Activated CD8-positive, alpha-beta memory T cell treated with anti-CD3 and anti-CD28 coated beads for 36 hours (primary cell): ENCODE measurements around the gene NEUROD2. TPM values are rescaled to one million over a fixed set of nuclear protein-coding genes. Genes with fewer than 3 reads are reported as not detected.

Source experiments
- CTCF ChIA-PET: fragments of 350-600 bp; sonication (Branson Sonifier 250); formaldehyde crosslinking; loops from one replicate; lab custom pipeline; 2021; ENCODE audit warnings: antibody characterized with exemption; lab: Charles Lee
- POLR2A ChIA-PET: fragments of 350-600 bp; sonication (Branson Sonifier 250); formaldehyde crosslinking; loops from one replicate; lab custom pipeline; 2021; ENCODE audit warnings: antibody characterized with exemption; lab: Charles Lee
- total RNA-seq, 2 experiments: library from RNA; stranded (reverse); gene quantifications; one replicate each; pipeline ENCODE4 v1.2.3, GENCODE V29; 2021

Gene NEUROD2
- total RNA-seq, 2 experiments from 2014 or later = not detected

DNA sequence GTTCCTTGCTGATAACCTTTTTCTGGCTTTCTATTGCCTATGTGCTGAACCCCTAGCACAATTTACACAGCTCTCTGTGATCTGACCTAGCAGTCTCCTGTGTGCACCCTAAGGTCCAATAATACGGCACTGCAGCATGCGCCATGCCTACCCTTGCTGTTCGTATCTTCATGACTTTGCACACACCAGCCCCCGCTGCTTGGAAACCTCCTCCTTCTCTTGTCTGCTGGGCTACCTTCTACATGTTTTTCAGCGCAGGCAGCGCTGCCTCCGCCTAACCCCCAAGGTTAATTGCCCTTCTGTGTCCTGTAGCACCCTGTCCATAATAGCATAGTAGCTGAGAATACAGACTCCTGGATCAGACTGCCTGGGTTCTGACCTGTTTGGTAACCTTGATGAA lies 30.6 kb upstream of the NEUROD2 start:
- CTCF ChIA-PET = interaction anchor here (0.9 to 3.7 kb wide), 6 partner anchors 10 to 19 kb away, joined by 4 to 16 read pairs (median 8); no protein-coding TSS in a partner anchor

DNA sequence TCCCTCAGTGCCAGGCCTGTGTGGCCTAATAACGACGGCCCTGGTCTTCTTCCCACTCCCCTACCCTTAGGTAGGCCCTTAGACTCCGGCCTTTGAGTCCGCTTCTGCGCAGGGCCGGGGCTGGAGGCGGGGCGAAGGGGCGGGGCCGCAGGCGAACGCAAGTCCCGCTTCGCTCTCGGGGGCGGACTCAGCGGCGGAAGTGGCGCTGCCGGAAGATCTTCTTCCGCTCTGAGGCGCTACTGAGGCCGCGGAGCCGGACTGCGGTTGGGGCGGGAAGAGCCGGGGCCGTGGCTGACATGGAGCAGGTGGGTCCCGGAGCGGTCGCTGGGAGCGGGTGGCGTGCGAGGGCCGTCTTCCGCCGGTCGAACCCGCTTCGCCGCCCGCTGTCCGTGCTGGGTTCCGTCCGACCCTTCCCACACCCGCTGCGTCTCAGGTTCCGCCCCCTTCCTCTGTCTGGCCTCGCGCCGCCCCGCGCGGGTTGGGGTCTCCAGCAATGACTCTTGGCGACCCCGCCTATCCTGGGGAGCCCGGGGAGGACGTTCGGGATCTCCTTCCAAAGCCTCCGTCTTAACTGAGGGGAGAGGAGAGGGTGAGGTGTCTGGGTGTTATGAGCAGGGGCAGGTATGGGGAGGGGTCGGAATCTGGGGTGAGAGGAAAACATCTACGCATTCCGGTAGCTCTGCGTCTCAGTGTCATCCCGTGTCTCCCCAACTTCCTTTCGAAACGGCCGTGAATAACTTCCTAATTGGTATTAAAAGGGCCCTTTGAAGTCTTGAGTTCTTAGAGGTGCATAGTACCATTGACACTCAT lies 29.4 kb upstream of the NEUROD2 start, which contains the start of gene STARD3:
Gene STARD3, plus strand, starts transcription at position 218 of the 810 bp plus-strand sequence. CDS start 16,388 bp downstream, outside the sequence.
- ChIA-PET POLR2A (interaction anchor here (0.9 kb wide), 1 partner anchor 51 kb away, joined by 5 read pairs; the partner anchor contains the start of gene PGAP3), CTCF (interaction anchor here (0.9 to 3.7 kb wide), 6 partner anchors 13 to 20 kb away, joined by 3 to 16 read pairs (median 8); no protein-coding TSS in a partner anchor)

More for the DNA sequence above, 30.6 kb upstream of the NEUROD2 start:
- POLR2A ChIA-PET = interaction anchor here (0.5 to 0.9 kb wide), 2 partner anchors 49 to 136 kb away, joined by 4 to 5 read pairs; partner anchors contain the start of gene PGAP3

DNA sequence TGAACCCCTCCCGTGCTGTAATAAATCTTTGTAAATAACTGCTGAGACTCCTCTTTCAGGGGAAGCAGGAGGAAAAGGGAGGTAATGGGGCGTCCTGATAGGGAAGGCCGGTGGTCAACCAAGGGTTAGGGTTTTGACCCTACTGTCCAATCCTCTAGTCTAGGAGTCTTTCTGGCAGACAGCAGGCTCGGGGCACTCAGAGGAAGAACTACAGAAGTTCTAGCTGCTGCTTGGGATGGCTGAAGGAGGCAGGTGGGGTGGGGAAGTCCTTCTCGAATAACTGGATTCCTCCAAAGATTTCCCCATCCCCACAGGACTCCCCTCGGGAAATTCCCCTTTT lies 28.8 kb upstream of the NEUROD2 start:
- ChIA-PET POLR2A (no interaction called here), CTCF (interaction anchor here (1.2 to 2.8 kb wide), 2 partner anchors 13 to 17 kb away, joined by 3 to 16 read pairs; no protein-coding TSS in a partner anchor)

DNA sequence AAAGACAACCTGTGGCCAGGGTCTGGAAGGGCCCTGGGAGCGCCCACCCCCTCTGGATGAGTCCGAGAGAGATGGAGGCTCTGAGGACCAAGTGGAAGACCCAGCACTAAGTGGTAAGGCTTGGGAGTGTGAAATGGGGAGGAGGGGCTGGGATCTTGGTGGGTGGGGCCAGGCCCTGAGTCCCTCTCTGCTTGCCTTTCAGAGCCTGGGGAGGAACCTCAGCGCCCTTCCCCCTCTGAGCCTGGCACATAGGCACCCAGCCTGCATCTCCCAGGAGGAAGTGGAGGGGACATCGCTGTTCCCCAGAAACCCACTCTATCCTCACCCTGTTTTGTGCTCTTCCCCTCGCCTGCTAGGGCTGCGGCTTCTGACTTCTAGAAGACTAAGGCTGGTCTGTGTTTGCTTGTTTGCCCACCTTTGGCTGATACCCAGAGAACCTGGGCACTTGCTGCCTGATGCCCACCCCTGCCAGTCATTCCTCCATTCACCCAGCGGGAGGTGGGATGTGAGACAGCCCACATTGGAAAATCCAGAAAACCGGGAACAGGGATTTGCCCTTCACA lies 28.0 kb upstream of the NEUROD2 start:
- CTCF ChIA-PET = interaction anchor here (1.0 to 3.7 kb wide), 6 partner anchors 12 to 19 kb away, joined by 3 to 19 read pairs (median 11); no protein-coding TSS in a partner anchor
- POLR2A ChIA-PET = interaction anchor here (0.7 kb wide), 1 partner anchor 17 kb away, joined by 3 read pairs; no protein-coding TSS in a partner anchor

DNA sequence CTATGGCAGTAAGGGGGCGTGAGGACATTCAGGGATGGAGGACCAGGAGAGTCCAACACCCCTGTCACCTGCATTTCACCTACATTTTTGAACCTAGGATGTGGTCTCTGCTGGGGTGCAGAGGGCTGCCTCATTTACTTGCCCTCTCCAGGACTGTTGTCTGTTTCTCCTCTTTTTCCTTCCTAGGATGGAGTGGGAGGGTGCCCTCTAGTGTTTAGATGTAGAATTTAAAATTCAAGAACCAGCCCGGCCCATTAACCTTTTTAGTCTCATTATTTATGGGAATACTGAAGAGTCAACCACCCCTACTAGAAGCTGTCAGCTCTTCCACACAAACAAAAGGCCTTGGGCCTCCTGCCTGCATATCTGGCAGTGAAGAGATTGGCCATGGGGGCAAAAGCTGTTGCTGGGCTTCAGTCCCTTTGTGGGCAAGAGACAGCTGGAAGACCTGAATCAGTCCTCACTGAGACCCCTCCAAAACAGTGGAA lies 26.7 kb upstream of the NEUROD2 start:
- POLR2A ChIA-PET = interaction anchor here (0.8 kb wide), 1 partner anchor 848 kb away, joined by 4 read pairs; no protein-coding TSS in a partner anchor
- CTCF ChIA-PET = interaction anchor here (0.7 to 3.7 kb wide), 13 partner anchors 11 to 231 kb away, joined by 3 to 19 read pairs (median 4); no protein-coding TSS in a partner anchor

DNA sequence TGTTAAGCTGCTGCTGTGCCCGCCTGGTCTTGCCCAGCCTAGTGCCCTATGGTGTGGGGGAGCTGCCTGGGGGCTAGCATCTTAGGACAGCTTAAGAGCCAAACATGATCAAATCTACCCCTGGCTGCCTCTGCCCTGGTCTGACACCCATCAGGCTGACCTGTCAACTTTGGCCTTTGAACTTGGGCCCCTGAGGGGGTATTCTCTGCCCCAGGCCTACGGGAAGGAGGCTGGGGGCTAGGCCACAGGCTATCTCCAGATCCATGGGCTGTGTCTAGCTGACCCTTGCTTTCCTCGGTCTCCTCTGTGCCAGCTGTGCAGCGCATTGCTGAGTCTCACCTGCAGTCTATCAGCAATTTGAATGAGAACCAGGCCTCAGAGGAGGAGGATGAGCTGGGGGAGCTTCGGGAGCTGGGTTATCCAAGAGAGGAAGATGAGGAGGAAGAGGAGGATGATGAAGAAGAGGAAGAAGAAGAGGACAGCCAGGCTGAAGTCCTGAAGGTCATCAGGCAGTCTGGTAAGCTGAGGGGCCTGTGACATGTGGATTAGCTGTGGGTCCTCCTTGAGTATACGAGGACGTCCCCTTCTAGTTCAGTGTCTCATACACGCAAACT lies 26.0 kb upstream of the NEUROD2 start:
- ChIA-PET CTCF (interaction anchor here (0.8 to 3.9 kb wide), 8 partner anchors 11 to 122 kb away, joined by 3 to 50 read pairs (median 5); no protein-coding TSS in a partner anchor), POLR2A (no interaction called here)

DNA sequence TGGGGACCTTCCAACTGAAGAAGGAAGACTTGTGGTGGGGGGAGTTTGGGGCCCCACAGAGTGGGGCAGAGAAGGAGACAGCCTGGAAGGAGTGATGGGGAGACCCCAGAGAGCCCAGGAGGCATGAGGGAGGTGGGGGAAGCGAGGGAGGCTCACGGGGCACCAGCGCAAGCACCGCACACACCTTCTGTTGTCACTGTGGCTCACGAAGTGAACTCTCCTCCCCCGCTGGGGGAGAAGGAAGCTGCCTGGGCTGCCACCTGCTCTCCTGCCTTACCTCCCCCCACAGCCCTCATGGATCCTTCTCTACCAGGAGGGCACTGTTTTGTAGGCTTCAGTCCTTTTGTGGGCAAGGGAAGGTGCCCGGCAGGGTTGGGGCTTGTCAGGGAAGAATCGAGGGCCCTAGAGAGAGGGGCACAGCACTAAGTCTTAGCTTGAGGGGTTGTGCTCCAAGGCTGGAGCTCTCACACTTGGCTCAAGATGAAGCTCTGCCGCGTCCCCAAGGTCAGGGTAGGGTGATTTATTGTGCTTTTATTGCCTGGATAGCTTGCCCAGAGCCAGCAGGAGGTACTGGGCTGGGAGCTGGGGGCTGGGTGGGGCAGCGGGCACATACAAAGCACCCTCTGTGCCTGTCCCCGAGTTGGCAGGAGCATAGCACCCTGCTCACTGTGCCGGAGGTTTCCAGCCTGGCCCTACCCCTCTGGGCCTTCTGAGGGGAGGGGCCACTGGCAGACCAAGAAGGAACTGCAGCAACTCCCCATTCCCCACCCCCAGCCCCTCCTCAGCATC lies 24.6 kb upstream of the NEUROD2 start:
- ChIA-PET CTCF (interaction anchor here (0.6 to 3.9 kb wide), 3 partner anchors 10 to 411 kb away, joined by 3 to 50 read pairs (median 19); no protein-coding TSS in a partner anchor), POLR2A (no interaction called here)

DNA sequence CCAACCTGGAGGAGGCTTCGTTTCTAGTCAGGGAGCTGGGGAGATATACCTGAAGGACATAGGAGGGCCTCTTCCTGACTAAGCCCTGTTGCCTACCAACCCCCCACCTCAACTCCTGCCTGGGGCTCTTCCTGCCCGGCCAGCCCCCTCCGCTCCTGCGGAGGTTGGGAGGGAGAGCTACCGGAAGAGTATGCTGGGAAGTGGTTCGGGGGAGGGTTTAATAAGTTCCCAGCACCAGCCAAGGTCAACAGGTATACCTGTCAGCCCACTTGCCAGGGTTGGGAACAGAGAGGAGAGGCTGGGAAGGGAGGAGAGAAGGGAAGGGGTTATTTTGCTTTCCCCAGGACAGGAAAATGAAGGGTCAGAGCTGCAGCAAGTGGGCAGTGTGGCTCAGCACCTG lies 23.7 kb upstream of the NEUROD2 start:
- CTCF ChIA-PET = interaction anchor here (0.8 to 3.9 kb wide), 4 partner anchors 9 to 99 kb away, joined by 3 to 50 read pairs (median 3); no protein-coding TSS in a partner anchor

DNA sequence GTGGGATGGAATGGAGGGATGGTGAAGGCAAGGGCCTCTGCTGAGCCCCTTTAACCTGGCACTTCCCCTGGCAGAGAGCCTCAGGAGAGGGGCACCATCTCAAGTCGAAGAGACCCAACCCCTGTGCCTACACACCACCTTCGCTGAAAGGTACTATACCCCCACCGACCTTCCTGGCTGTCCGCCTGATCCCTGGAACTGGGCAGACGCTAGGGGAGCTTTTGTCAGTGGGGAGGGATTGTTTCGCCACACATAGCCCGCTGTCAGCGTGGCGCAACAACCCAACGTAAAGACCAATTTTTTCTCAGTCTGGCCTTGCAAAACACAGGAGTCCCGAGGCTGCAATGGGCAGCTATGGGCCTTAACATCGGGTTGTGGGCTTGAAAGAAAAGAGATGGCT lies 22.2 kb upstream of the NEUROD2 start:
- POLR2A ChIA-PET = no interaction called here
- CTCF ChIA-PET = interaction anchor here (0.6 to 3.9 kb wide), 2 partner anchors 8 kb away, joined by 3 to 50 read pairs; no protein-coding TSS in a partner anchor

More for the DNA sequence above, 23.7 kb upstream of the NEUROD2 start:
- POLR2A ChIA-PET = no interaction called here

DNA sequence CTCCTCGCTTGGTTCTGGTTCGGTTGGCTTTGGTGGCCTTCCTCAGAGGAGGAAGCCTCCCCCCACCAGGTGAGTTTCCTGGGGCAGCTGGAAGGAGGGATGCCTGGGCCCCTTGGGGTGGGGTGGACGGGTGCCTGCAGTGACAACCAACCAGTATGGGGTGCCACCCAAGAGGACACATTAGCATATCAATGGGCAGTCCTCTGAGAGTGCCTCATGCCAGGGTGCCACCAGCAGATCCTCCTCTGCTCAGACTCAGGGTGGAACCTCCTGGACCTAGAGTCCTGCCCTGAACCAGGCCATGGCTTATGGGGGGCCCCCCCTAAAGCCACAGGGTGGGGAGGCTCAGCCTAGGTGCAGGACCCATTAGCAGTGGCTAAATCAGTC lies 21.8 kb upstream of the NEUROD2 start:
- ChIA-PET POLR2A (no interaction called here), CTCF (interaction anchor here (0.6 kb wide), 1 partner anchor 8 kb away, joined by 3 read pairs; no protein-coding TSS in a partner anchor)

DNA sequence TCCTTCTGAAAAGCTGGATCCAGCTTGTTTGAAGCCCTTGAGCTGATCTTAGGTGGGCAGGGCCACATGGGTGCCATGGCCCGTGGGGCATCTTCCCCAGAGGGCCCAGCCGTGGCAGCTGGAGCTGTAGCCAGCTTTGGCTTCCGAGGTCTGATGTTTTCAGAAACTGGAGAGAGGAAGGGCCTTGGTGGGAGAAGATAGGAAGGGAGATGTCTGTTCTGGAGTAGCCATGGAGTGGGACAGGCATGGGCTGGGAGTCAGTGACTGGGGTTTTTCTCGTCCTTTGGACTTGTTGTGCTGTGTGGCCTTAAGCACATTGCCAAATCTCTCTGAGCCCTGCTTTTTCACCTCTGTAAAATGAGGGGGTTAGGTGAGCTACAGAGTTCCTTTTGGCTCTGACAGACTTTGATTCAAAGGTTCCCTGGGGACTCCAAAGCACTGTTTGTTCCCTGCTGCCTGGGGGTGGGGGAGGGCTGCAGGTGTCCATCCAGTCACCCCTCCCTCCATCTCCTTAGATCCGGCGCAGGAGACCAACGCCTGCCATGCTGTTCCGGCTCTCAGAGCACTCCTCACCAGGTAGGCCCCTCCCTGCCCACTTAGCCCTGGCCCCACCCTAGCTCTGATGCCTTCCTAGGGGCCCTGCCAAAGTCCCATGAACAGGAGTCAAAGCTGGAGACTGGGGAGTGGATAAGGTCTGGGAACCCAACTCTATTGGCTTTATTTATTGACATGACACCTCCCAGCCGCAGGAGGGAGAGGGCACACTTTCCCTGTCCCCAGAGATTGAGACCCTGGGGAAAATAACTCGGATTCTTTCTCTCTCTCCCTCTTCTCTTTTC lies 21.2 kb upstream of the NEUROD2 start:
- ChIA-PET CTCF (interaction anchor here (0.9 to 2.0 kb wide), 3 partner anchors 10 to 81 kb away, joined by 3 to 9 read pairs (median 4); no protein-coding TSS in a partner anchor), POLR2A (interaction anchor here (0.5 to 0.7 kb wide), 2 partner anchors 185 to 293 kb away, joined by 3 read pairs; no protein-coding TSS in a partner anchor)

DNA sequence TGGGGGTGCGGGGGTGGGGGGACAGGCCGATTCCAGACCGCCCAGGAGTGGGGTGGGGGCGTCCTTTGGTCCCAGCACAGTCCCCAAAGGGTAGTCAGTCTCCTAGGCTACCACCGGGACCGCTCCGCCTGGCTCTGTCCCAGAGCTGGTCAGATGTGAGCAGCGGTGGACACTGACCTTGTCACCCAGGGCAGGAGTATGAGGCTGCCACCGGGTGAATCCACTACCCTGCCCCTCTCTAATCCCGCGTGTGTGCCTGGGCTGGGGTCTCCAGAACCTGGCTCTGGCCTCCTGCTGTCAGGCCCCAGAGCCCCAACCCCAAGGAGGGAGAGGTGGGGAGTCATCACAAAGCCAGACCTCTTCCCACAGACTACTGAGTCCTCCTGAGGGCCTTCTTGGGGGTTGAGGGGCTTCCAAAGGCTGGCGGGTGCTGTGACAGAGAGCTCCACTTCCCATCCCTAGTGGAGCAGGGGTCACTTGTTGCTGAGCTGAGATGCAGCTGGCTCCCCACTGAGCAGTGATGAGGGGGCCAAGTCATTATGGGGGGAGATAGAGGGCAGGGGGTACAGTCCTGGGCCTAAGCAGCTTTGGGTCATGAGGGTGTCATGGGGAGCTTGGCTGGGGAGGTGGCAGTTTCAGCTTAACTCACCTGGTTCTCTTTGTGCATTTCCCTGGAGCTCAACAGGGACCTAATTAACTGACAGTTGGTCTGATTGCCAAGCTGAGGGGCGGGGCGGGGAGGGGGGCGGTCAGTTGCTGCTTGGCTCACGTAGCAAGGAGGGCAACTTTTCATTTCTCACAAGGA lies 20.2 kb upstream of the NEUROD2 start:
- POLR2A ChIA-PET = interaction anchor here (0.5 to 1.0 kb wide), 2 partner anchors 186 to 353 kb away, joined by 3 read pairs; no protein-coding TSS in a partner anchor
- CTCF ChIA-PET = interaction anchor here (0.6 to 2.0 kb wide), 6 partner anchors 11 to 107 kb away, joined by 3 to 9 read pairs (median 4); no protein-coding TSS in a partner anchor

DNA sequence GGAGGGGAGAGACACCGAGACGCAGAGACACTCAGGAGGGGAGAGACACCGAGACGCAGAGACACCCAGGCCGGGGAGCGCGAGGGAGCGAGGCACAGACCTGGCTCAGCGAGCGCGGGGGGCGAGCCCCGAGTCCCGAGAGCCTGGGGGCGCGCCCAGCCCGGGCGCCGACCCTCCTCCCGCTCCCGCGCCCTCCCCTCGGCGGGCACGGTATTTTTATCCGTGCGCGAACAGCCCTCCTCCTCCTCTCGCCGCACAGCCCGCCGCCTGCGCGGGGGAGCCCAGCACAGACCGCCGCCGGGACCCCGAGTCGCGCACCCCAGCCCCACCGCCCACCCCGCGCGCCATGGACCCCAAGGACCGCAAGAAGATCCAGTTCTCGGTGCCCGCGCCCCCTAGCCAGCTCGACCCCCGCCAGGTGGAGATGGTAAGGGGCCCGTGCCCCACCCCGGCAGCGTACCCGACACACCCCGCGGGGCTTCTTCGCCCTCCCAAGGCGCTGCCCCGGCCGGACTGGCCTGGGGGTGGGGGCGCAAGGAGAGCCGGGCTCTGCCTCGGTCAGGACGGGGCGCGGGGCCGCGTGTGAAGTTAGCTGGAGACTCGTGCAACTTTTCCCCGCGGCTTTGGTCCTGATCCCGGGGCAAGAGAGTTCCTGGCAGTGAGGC lies 19.5 kb upstream of the NEUROD2 start:
- POLR2A ChIA-PET = interaction anchor here (1.0 kb wide), 1 partner anchor 354 kb away, joined by 3 read pairs; no protein-coding TSS in a partner anchor

DNA sequence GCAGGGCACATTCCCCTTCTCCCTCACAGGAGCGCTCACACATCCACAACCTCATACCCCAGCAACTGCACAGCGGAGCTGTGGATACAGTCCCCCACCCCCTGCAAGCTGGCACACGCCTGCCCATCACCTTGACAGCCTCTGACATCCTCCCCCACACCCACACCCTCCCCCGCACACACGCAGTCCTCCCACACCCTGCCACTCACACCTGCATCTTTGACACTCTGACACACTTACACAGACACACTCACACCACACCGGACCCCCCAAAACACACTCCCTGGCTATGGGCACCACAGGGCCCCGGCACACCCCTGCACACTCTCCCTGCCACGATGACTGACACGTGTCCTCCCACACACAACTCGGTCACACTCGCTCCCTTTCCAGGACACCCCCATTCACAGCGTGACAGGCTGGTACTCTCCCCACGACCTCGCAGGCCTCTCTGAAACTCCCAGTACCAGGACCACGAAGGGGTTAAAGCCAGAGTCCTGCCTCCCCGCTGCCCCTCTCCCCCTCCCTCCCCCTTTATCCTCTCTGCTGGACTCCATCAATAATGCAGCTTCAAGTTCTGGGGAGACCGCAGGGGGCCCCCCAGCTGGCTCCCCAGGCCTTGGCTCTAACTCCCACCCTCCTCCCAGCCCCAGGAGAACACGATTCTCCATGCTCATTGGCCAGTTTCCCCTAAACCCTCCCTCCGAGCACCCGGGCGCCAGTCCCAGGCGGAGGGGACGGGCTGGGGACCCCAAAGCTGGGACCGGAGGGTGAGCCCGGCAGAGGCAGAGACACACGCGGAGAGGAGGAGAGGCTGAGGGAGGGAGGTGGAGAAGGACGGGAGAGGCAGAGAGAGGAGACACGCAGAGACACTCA lies 18.7 kb upstream of the NEUROD2 start, which contains the start of gene PPP1R1B:
Gene PPP1R1B, plus strand, starts transcription at position 782 of the 876 bp plus-strand sequence. CDS start 441 bp downstream, outside the sequence.
- ChIA-PET CTCF (interaction anchor here (0.9 to 1.4 kb wide), 2 partner anchors 27 to 127 kb away, joined by 3 to 7 read pairs; no protein-coding TSS in a partner anchor), POLR2A (no interaction called here)

More for the DNA sequence above, 19.5 kb upstream of the NEUROD2 start:
- CTCF ChIA-PET = interaction anchor here (0.6 to 2.0 kb wide), 3 partner anchors 21 to 108 kb away, joined by 3 to 9 read pairs (median 6); no protein-coding TSS in a partner anchor
